ENCODE data around the gene LRP1.

LRP1 gene

GRCh38 chr12:57179331-57180086 is 51.2 kb downstream of the LRP1 start:
- TF ChIP-seq POU6F1 (CRISPR knock-in tag; IDR thresholded peaks at IDR 0.05; ENCODE audit: borderline replicate concordance, low read depth) (no peak), ZNF70 (CRISPR knock-in tag; IDR thresholded peaks at IDR 0.05) (no peak), CSDC2 (CRISPR knock-in tag; IDR thresholded peaks at IDR 0.05) (no peak), PPARA (CRISPR knock-in tag; IDR thresholded peaks at IDR 0.05; ENCODE audit: borderline replicate concordance) (no peak), ZFP30 (CRISPR knock-in tag; IDR thresholded peaks at IDR 0.05) (no peak), PATZ1 (CRISPR knock-in tag; IDR thresholded peaks at IDR 0.05; ENCODE audit: borderline replicate concordance) (no peak), ZNF8 (CRISPR knock-in tag; IDR thresholded peaks at IDR 0.05) (no peak), OSR1 (CRISPR knock-in tag; IDR thresholded peaks at IDR 0.05) (no peak), GLIS3 (CRISPR knock-in tag; IDR thresholded peaks at IDR 0.05) (no peak), ARNTL (CRISPR knock-in tag; IDR thresholded peaks at IDR 0.05; ENCODE audit: borderline replicate concordance, low read depth) (no peak)
- no peak for ATAC-seq

GRCh38 chr12:57180321-57180989 is 52.2 kb downstream of the LRP1 start:
- ATAC-seq: no peak
- TF ChIP-seq POU6F1 (CRISPR knock-in tag; IDR thresholded peaks at IDR 0.05; ENCODE audit: borderline replicate concordance, low read depth) (no peak), CSRNP3 (CRISPR knock-in tag; IDR thresholded peaks at IDR 0.05) (no peak), ZFP30 (CRISPR knock-in tag; IDR thresholded peaks at IDR 0.05) (no peak), OSR1 (CRISPR knock-in tag; IDR thresholded peaks at IDR 0.05) (no peak), ZC3H10 (CRISPR knock-in tag; IDR thresholded peaks at IDR 0.05) (no peak), PPARA (CRISPR knock-in tag; IDR thresholded peaks at IDR 0.05; ENCODE audit: borderline replicate concordance) (no peak), TSHZ2 (CRISPR knock-in tag; IDR thresholded peaks at IDR 0.05) (no peak), RARB (CRISPR knock-in tag; IDR thresholded peaks at IDR 0.05) (no peak), ZNF70 (CRISPR knock-in tag; IDR thresholded peaks at IDR 0.05) (no peak), CREB5 (CRISPR knock-in tag; IDR thresholded peaks at IDR 0.05; ENCODE audit: low read depth) (no peak), CSDC2 (CRISPR knock-in tag; IDR thresholded peaks at IDR 0.05) (no peak), ZFP3 (CRISPR knock-in tag; IDR thresholded peaks at IDR 0.05) (no peak), TOX (CRISPR knock-in tag; IDR thresholded peaks at IDR 0.05; ENCODE audit: borderline replicate concordance) (no peak), TCF4 (CRISPR knock-in tag; IDR thresholded peaks at IDR 0.05; ENCODE audit: borderline replicate concordance) (no peak), PATZ1 (CRISPR knock-in tag; IDR thresholded peaks at IDR 0.05; ENCODE audit: borderline replicate concordance) (no peak), ARNTL (CRISPR knock-in tag; IDR thresholded peaks at IDR 0.05; ENCODE audit: borderline replicate concordance, low read depth) (no peak), ESRRG (CRISPR knock-in tag; IDR thresholded peaks at IDR 0.05) (no peak)
